A673 (cell line): ENCODE data around the gene TAS1R3. TPM values are rescaled to one million over a fixed set of nuclear protein-coding genes. Genes with fewer than 3 reads are reported as not detected.

Experiments
- BruUV-seq: library from RNA; stranded (reverse); fragments of 400-500 nt; replicated peaks from 2 replicates; lab custom pipeline; 2021; lab: Mats Ljungman, UMichigan
- CTCF ChIA-PET: fragments of 300-600 bp; sonication (Branson Sonifier 250); formaldehyde crosslinking; loops from one replicate; lab custom pipeline; 2022; ENCODE audit warnings: antibody characterized with exemption; lab: Charles Lee
- POLR2A ChIA-PET: fragments of 300-600 bp; sonication (Branson Sonifier 250); formaldehyde crosslinking; loops from one replicate; lab custom pipeline; 2022; ENCODE audit warnings: antibody characterized with exemption; ENCODE audit not compliant: low non-redundant PET; lab: Charles Lee
- DNase-seq: peaks from one replicate; pipeline ENCODE4 v3.0.0-alpha.2; 2015; ENCODE audit warnings: low spot score
- H3K27ac ChIP-seq: fragments of 200-600 bp; sonication (generic); 2 replicates; pipeline ENCODE4 v1.5.1; 2016; ENCODE audit warnings: mixed run types, low read depth, mild to moderate bottlenecking, mixed read lengths, antibody characterized with exemption, low read length; ENCODE audit not compliant: poor library complexity, severe bottlenecking
- H3K27me3 ChIP-seq: fragments of 200-600 bp; sonication (generic); replicated peaks from 2 replicates; pipeline ENCODE4 v1.6.1; 2017; ENCODE audit warnings: mixed run types, low read depth, mild to moderate bottlenecking, mixed read lengths, antibody characterized with exemption, low read length; ENCODE audit not compliant: insufficient read depth, poor library complexity
- H3K36me3 ChIP-seq: fragments of 200-600 bp; sonication (generic); 2 replicates; pipeline ENCODE4 v1.6.1; 2016; ENCODE audit warnings: mixed run types, mild to moderate bottlenecking, mixed read lengths, antibody characterized with exemption, low read length; ENCODE audit not compliant: insufficient read depth, poor library complexity, severe bottlenecking
- H3K4me1 ChIP-seq: fragments of 200-600 bp; sonication (generic); 2 replicates; pipeline ENCODE4 v1.6.1; 2017; ENCODE audit warnings: mixed run types, mild to moderate bottlenecking, mixed read lengths, antibody characterized with exemption, low read length; ENCODE audit not compliant: insufficient read depth, poor library complexity, severe bottlenecking
- H3K4me3 ChIP-seq: fragments of 200-600 bp; sonication (generic); 2 replicates; pipeline ENCODE4 v1.5.1; 2016; ENCODE audit warnings: low read depth, mixed run types, mild to moderate bottlenecking, mixed read lengths, low read length; ENCODE audit not compliant: poor library complexity, severe bottlenecking
- H3K9me3 ChIP-seq: fragments of 200-600 bp; sonication (generic); 2 replicates; pipeline ENCODE4 v1.6.1; 2016; ENCODE audit warnings: mixed run types, low read depth, mild to moderate bottlenecking, mixed read lengths, antibody characterized with exemption, low read length; ENCODE audit not compliant: poor library complexity, severe bottlenecking
- CTCF ChIP-seq: fragments of 300-800, 200-600 bp; sonication (generic); conservative IDR thresholded peaks from 2 replicates; pipeline ENCODE4 v1.5.1; 2017; ENCODE audit warnings: low read depth, mild to moderate bottlenecking, antibody characterized with exemption, low read length, moderate library complexity, mixed read lengths
- EZH2 ChIP-seq: fragments of 200-600 bp; sonication (generic); IDR thresholded peaks from 2 replicates; pipeline ENCODE4 v1.6.1; 2017; ENCODE audit warnings: borderline replicate concordance, low read depth, mild to moderate bottlenecking, mixed read lengths, antibody characterized with exemption, low read length; ENCODE audit not compliant: poor library complexity, severe bottlenecking
- intact Hi-C: fragments of 100-400 bp; cut with micrococcal nuclease; formaldehyde crosslinking; loops from one replicate; pipeline ENCODE4 v1.10.0; 2022; ENCODE audit not compliant: unreplicated experiment
- total RNA-seq: library from RNA; stranded (reverse); gene quantifications from 2 replicates; pipeline ENCODE4 v1.2.3, GENCODE V29; 2021

TAS1R3 gene
- total RNA-seq, 1 experiment from 2014 or later = 0.21 TPM

- Histone ChIP-seq H3K36me3 (peaks cover 3% of the 10 kb centered on the region), H3K27ac (no peak overlapping the region), H3K4me1 (no peaks in the 10 kb centered on the region), H3K4me3 (no peak overlapping the region), H3K9me3 (no peaks in the 10 kb centered on the region), H3K27me3 (no peaks in the 10 kb centered on the region)
- DNase-seq = no peak
- BruUV-seq = no TSS peak
- intact Hi-C loops = no loop called here
- TF ChIP-seq CTCF (no peak), EZH2 (no peak)
- ChIA-PET CTCF (interaction anchor here (0.7 to 1.6 kb wide), 2 partner anchors 94 to 170 kb away, joined by 3 to 17 read pairs; no protein-coding TSS in a partner anchor), POLR2A (no interaction called here)
These were observed 38.7 kb upstream of the TAS1R3 start for GRCh38 chr1:1292442-1292779.

GRCh38 chr1:1292851-1293250, 38.2 kb upstream of the TAS1R3 start:
- H3K4me3 ChIP-seq = no peak overlapping the region
- intact Hi-C loops = no loop called here

GRCh38 chr1:1293263-1294249, 37.5 kb upstream of the TAS1R3 start:
- ChIA-PET POLR2A (no interaction called here), CTCF (no interaction called here)
- Histone ChIP-seq H3K4me3 (no peak overlapping the region), H3K4me1 (no peaks in the 10 kb centered on the region), H3K27me3 (no peaks in the 10 kb centered on the region), H3K27ac (no peak overlapping the region), H3K9me3 (no peaks in the 10 kb centered on the region), H3K36me3 (peaks cover 3% of the 10 kb centered on the region)
- no peak for TF ChIP-seq CTCF
- intact Hi-C loops = no loop called here
- BruUV-seq = no TSS peak
- DNase-seq = no peak

More at GRCh38 chr1:1292851-1293250, 38.2 kb upstream of the TAS1R3 start:
- H3K36me3 ChIP-seq = peaks cover 3% of the 10 kb centered on the region
- CTCF ChIA-PET = no interaction called here
- POLR2A ChIA-PET = no interaction called here
- DNase-seq = no peak
- TF ChIP-seq CTCF (no peak), EZH2 (no peak)
- no peaks in the 10 kb centered on the region for H3K4me1 ChIP-seq
- H3K27me3 ChIP-seq = no peaks in the 10 kb centered on the region
- H3K27ac ChIP-seq = no peak overlapping the region
- BruUV-seq = no TSS peak
- H3K9me3 ChIP-seq = no peaks in the 10 kb centered on the region
